Hematopoietic multipotent progenitor cell treated with erythropoietin and hydrocortisone succinate and interleukin-3 and kit ligand, for 17 days (in vitro differentiated cells): ENCODE results near the gene GAB1.

Experiments used
- DNase-seq: peaks from one replicate; pipeline ENCODE4 v3.0.0-alpha.2; 2015; ENCODE audit warnings: low spot score

Gene GAB1

DNA sequence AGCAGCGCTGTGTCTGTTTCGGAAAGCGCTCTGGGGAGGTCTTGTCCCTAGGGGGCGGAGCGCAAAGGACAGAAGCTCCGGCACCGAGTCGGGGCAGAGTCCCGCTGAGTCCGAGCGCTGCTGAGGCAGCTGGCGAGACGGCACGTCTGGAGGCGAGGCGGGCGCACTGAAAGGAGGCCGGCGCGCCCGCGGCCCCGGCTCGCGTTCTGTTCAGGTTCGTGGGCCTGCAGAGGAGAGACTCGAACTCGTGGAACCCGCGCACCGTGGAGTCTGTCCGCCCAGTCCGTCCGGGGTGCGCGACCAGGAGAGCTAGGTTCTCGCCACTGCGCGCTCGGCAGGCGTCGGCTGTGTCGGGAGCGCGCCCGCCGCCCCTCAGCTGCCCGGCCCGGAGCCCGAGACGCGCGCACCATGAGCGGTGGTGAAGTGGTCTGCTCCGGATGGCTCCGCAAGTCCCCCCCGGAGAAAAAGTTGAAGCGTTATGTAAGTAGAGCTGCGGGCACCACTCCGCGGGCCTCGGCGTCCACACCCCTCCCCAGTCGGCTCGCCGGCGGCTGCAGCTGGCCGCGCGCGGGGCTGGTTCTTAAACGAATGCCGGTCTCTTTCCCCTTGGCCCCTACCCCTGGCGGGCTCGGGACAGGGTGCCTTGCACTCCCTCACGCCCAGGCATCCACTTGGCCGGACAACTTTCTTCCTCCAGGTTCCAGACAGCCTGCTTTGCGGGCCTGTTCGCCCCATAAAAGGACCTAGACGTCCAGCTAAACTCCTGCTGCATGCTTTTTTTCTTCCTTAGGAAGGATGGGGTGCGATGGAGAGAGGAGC, at the start of gene GAB1:
Gene GAB1 (plus strand): TSS at position 96 of the 819 bp plus-strand sequence. CDS start 313 bp downstream, at position 409.
- peak; percentile 84 for DNase-seq

- no peak for DNase-seq
These were observed 49.1 kb upstream of the GAB1 start for GRCh38 chr4:143287572-143287923.

- DNase-seq: no peak
These were observed 48.5 kb upstream of the GAB1 start for GRCh38 chr4:143288171-143288570.

DNA sequence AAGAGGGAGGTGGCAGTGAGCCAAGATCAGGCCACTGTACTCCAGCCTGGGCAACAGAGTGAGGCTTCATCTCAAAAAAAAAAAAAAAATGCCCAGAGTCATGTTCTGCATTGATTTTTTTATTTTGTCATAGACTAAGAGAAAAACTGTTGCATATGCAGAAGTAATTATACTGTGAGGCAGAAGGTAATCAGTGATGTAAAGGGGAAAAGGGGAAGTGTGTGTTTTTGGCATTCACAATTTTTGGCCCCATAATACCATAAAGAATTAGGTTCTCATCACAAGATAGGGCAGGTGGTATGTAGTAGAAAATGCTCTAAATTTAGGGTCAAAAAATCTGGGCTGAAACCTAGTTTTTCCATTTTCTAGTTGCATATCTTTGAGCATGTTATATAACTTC, 47.3 kb upstream of the GAB1 start:
- DNase-seq: no peak

GRCh38 chr4:143291314-143291713, 45.4 kb upstream of the GAB1 start:
- DNase-seq: no peak

DNA sequence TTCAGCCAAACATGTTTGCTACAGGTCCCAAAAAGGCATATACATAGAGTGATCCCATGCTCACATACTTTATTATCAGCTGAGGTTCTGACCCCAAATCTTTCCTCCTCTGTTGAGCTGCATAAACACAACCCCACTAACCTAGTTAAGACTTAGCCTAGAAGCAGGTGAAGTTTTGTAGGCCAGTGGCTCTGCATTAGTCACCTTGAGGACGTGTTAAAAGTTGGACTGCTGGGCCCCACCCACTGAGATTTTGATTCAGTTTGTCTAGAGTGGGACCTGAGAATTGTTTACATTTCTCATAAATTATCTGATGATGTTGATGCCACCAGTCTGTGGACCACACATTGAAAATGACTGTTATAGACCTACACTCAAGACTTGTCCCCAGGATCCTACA, 43.8 kb upstream of the GAB1 start:
- DNase-seq: no peak

GRCh38 chr4:143294310-143294709, 42.4 kb upstream of the GAB1 start:
- no peak for DNase-seq

- DNase-seq: no peak
These were observed 41.9 kb upstream of the GAB1 start for GRCh38 chr4:143294710-143295275.

DNA sequence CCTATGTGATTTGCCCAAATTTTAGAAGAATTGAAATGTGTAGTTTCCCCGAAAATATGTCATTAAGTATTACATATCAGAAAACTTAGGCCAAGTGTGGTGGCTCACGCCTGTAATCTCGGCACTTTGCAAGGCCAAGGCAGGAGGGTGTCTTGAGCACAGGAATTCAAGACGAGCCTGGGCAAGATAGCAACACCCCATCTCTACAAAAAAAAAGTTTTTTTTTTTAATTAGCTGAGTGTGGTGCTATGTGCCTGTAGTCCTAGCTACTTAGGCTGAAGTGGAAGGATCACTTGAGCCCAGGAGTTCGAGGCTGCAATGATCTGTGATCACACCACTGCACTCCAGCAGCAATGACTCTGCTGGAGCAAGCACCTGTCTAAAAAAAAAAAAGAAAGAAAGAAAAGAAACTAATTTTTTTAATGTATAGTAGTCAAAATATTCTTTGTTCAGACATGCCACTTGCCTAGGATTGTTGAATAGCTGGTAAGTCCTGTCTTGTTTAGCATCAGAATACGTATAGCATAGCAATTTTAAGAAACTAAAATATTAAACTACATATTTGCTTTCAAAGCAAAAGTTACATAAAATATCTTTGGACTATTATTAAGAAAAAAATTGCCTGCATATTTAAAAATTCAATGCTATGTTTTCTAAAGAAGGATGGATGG, 40.1 kb upstream of the GAB1 start:
- no peak for DNase-seq

GRCh38 chr4:143300860-143301259, 35.8 kb upstream of the GAB1 start:
- DNase-seq: no peak

- DNase-seq: no peak
These were observed 34.1 kb upstream of the GAB1 start for GRCh38 chr4:143302536-143302935.

- no peak for DNase-seq
These were observed 29.9 kb upstream of the GAB1 start for GRCh38 chr4:143306788-143307187.

GRCh38 chr4:143307531-143307930, 29.1 kb upstream of the GAB1 start:
- no peak for DNase-seq

DNA sequence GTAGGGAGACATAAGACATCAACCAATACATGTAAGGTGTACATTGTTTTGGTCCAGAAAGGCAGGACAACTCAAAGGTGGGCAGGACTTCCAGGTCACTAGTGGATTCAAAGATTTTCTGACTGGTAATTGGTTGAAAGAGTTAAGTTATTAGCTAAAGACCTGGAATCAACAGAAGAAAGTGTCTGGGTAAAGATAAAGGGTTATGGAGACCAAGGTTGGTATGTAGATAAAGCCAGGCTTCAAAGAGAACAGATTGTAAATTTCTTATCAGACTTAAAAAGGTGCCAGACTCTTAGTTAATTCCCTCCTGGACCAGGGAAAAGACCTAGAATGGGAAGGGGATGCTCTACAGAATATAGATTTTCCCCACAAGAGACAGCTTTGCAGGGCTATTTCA, 28.3 kb upstream of the GAB1 start:
- DNase-seq: no peak

DNA sequence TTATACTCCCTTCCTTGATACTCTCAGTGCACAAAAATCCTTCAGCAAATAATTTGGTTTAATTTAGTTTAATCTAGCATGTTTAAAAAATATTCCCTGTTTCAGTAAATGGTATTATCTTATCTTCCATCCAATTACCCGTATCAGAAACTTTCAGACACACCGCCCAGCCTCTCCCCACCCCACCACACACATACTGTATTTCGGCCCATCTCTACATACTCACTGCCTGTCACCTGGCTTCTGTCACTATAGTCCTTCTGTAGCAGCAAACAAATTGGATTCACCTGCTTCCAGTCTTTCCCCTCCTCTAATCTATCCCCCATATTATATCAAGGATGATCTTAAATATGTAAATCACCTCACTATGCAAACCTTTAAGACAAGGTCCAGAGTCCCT, 24.8 kb upstream of the GAB1 start:
- DNase-seq: no peak

DNA sequence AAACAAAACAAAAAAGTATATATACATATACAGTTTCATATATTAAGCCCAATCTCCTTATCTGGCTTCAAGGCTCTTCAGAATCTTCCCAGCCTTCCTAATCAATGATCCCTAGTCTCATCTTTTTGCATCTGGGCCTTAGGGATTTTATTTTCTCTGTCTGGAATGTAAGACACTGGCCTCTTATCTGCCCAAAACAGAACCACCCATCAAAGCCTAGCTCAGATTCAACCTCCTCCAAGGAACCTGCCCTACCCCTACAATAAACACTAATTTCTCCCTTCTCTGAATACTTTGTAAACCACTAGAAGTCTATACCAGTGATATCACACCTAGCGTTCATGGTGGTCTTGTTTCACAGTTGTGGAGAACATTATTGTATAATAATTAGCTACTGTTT, 23.2 kb upstream of the GAB1 start:
- no peak for DNase-seq

DNA sequence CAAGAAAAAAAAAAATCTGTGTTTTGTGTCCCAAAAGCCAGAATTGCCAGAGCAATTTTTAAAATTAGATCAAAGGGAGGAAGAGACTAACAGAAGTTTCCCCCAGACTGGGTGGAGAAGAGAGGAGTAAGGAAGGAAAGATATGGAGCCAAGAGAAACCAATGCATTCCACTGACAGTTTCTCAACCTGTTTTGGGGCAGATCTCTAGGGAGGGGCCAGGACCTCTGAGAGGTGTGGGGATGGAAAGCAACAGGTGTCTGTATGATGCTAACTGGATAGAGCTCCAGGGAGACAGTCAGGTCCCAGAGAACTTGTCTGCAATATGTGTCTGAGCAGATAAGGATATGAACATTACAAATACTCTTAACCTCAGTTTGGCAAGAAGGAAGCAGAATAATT, 22.7 kb upstream of the GAB1 start:
- no peak for DNase-seq

- no peak for DNase-seq
These were observed 16.6 kb upstream of the GAB1 start for GRCh38 chr4:143320113-143320512.

DNA sequence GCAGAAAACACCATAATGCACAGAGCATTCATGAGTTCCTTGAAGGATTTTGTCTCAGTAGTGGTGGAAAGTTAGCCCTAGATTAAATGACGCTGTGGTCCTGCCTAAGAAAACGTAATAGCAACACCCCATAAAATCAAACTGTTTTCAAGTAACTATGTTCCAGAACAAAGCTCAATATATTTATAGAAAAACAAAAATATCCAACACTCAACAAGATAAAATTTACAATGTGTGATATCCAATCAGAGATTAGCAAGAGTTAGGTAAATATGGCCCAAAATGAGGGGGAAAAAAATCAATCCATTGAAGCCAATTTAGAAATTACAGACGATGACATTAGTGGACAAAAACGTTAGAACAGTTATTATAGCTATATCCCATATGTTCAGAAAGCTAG, 9.9 kb upstream of the GAB1 start:
- DNase-seq: no peak

DNA sequence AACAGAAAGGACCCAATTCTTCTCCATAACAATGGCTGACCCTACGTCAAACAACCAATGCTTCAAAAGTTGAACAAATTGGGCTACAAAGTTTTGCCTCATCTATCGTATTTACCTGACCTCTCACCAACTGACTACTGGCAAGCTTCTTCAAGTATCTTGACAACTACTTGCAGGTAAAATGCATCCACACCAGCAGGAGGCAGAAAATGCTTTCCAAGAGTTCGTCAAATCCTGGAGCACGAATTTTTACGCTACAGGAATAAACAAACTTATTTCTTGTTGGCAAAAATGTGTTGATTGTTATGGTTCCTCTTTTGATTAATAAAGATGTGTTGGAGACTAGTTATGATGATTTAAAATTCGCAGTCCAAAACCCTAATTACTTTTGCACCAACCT, 6.7 kb upstream of the GAB1 start:
- DNase-seq: peak; percentile 29

GRCh38 chr4:143335979-143336780, 496 bp upstream of the GAB1 start:
- peak; percentile 69 for DNase-seq

DNA sequence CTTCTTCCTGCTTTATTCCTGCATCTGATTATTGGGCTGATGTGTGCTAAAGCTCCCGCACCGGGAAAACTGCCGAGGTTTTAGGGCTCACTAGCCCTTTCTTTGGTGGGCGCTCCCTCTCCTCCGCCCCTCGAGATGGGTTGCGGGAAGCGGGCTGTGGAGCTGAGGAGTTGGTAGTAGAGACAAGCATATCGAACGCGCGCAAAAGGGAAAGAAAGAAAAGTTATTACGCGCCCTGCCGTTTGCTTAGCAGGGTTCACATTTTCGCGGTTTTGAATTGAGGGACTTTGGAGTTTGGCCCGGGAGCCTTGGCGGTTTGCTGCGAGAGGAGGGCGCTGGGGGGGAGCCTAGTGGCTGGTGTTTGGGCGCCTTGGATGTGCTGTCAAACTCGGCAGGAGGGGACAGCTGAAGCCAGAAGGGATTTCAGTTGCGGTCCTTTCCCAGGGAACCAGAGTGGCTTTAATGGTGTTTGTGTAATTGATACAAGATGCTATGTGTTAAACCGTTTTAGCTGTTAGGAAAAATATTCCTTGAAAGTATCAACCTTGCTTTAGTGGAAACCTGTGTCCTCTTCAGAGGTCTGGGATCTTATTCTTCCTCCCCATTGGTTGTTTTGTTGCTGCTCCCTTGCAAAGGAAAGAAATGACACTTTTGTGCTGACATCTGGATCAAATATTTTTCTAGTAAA, 1.1 kb downstream of the GAB1 start:
- peak; percentile 36 for DNase-seq
